SU-DHL-6 (cell line): ENCODE measurements around the gene PDLIM5.

Experiments used
- H2AFZ ChIP-seq: fragments of 200-600 bp; sonication (generic); 2 replicates; pipeline ENCODE4 v1.6.1; 2014; ENCODE audit warnings: low read depth, mild to moderate bottlenecking, moderate library complexity, mixed read lengths, antibody characterized with exemption, low read length; ENCODE audit not compliant: severe bottlenecking
- H3F3A ChIP-seq: fragments of 200-600 bp; shearing (Covaris generic); 2 replicates; pipeline ENCODE4 v1.6.0; 2016; ENCODE audit warnings: antibody characterized with exemption, mild to moderate bottlenecking; ENCODE audit not compliant: insufficient read depth
- H3K27ac ChIP-seq: fragments of 200-600 bp; sonication (generic); 2 replicates; pipeline ENCODE4 v1.5.1; 2016; ENCODE audit warnings: low read depth, mild to moderate bottlenecking, low read length, moderate library complexity, mixed read lengths
- H3K27me3 ChIP-seq: fragments of 200-600 bp; sonication (generic), shearing (Covaris generic); 2 replicates; pipeline ENCODE4 v1.6.0; 2014; ENCODE audit warnings: mild to moderate bottlenecking, low read length
- H3K36me3 ChIP-seq: fragments of 200-600 bp; sonication (generic); 2 replicates; pipeline ENCODE4 v1.6.1; 2014; ENCODE audit warnings: mild to moderate bottlenecking, low read length, mixed read lengths
- H3K4me2 ChIP-seq: fragments of 300-600, 200-600 bp; shearing (Covaris generic), sonication (generic); 2 replicates; pipeline ENCODE4 v1.6.0; 2014; ENCODE audit warnings: low read length, low read depth, mild to moderate bottlenecking; ENCODE audit not compliant: poor library complexity, severe bottlenecking
- H3K4me3 ChIP-seq: fragments of 200-600 bp; sonication (generic); 2 replicates; pipeline ENCODE4 v1.5.1; 2014; ENCODE audit warnings: antibody characterized with exemption, low read length, mild to moderate bottlenecking, mixed read lengths; ENCODE audit not compliant: insufficient read depth, poor library complexity, severe bottlenecking
- H3K79me2 ChIP-seq: fragments of 200-600 bp; sonication (generic); 2 replicates; pipeline ENCODE4 v1.6.1; 2014; ENCODE audit warnings: mild to moderate bottlenecking, low read length, moderate library complexity; ENCODE audit not compliant: insufficient read depth
- H3K9ac ChIP-seq: fragments of 200-600 bp; sonication (generic); 2 replicates; pipeline ENCODE4 v1.7.0; 2014; ENCODE audit warnings: mild to moderate bottlenecking, low read length
- H3K9me2 ChIP-seq: fragments of 200-600 bp; sonication (generic); replicated peaks from 2 replicates; pipeline ENCODE4 v1.6.1; 2014; ENCODE audit warnings: low read length; ENCODE audit not compliant: insufficient read depth
- H3K9me3 ChIP-seq: fragments of 200-600 bp; sonication (generic); 2 replicates; pipeline ENCODE4 v1.6.1; 2014; ENCODE audit warnings: low read length, mixed read lengths; ENCODE audit not compliant: insufficient read depth
- H4K20me1 ChIP-seq: fragments of 200-600 bp; sonication (generic); 2 replicates; pipeline ENCODE4 v1.6.1; 2014; ENCODE audit warnings: low read depth, mild to moderate bottlenecking, antibody characterized with exemption, low read length, moderate library complexity, mixed read lengths
- CTCF ChIP-seq: fragments of 200-600 bp; sonication (generic); IDR thresholded peaks from one replicate; pipeline ENCODE4 v1.5.1; 2017; ENCODE audit warnings: antibody characterized with exemption, mild to moderate bottlenecking, low read length, moderate library complexity; ENCODE audit not compliant: insufficient read depth, poor library complexity, severe bottlenecking
- EZH2phosphoT487 ChIP-seq: fragments of 200-600 bp; sonication (generic), shearing (Covaris generic); conservative IDR thresholded peaks from 2 replicates; pipeline ENCODE4 v1.6.1; 2018; ENCODE audit warnings: mild to moderate bottlenecking, antibody characterized with exemption, low read length, moderate library complexity, mixed read lengths

PDLIM5 gene

DNA sequence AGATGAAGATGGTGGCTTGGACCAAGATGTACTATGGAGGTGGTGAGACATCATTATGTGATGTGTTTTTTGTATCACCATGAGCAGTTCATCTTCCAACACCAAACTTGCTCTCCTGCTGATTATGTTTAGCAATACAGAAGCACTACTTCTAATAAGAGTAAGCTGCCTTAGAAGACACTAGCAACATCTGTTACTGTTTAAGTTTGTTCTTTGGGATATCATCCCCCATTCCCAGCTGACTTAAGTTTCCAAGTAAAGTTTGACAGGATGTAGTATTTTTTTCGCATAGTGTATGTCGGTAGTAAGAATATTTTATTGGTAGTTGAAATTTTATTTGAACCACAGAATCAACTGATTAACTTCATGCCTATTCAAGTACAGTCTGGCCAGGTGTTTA, 182.5 kb downstream of the PDLIM5 start:
- TF ChIP-seq EZH2phosphoT487 (no peak), CTCF (no peak)
- no peak overlapping the region for H3K27ac ChIP-seq

GRCh38 chr4:94635177-94635576, 183.4 kb downstream of the PDLIM5 start:
- H3K27me3 ChIP-seq: no peaks in the 10 kb centered on the region
- H2AFZ ChIP-seq: no peak overlapping the region
- H3K27ac ChIP-seq: no peak overlapping the region
- H3K4me3 ChIP-seq: no peak overlapping the region
- TF ChIP-seq CTCF (no peak), EZH2phosphoT487 (no peak)
- H4K20me1 ChIP-seq: no peaks in the 10 kb centered on the region
- no peaks in the 10 kb centered on the region for H3F3A ChIP-seq
- no peaks in the 10 kb centered on the region for H3K36me3 ChIP-seq
- no peaks in the 10 kb centered on the region for H3K9me3 ChIP-seq
- H3K9me2 ChIP-seq: no peaks in the 10 kb centered on the region
- no peak overlapping the region for H3K9ac ChIP-seq
- no peak overlapping the region for H3K4me2 ChIP-seq
- H3K79me2 ChIP-seq: no peaks in the 10 kb centered on the region

More for the DNA sequence above, 182.5 kb downstream of the PDLIM5 start:
- Histone ChIP-seq H3F3A (no peaks in the 10 kb centered on the region), H3K4me3 (no peak overlapping the region), H3K36me3 (no peaks in the 10 kb centered on the region), H4K20me1 (no peaks in the 10 kb centered on the region), H2AFZ (no peak overlapping the region), H3K9me2 (no peaks in the 10 kb centered on the region), H3K79me2 (no peaks in the 10 kb centered on the region), H3K27me3 (no peaks in the 10 kb centered on the region), H3K4me2 (no peak overlapping the region), H3K9me3 (no peaks in the 10 kb centered on the region), H3K9ac (no peak overlapping the region)

GRCh38 chr4:94636004-94636403, 184.3 kb downstream of the PDLIM5 start:
- Histone ChIP-seq H4K20me1 (no peaks in the 10 kb centered on the region), H3K9me3 (no peaks in the 10 kb centered on the region), H3K4me2 (no peak overlapping the region), H3K4me3 (no peak overlapping the region), H3F3A (no peaks in the 10 kb centered on the region), H3K79me2 (no peaks in the 10 kb centered on the region), H3K9me2 (no peaks in the 10 kb centered on the region), H3K9ac (no peak overlapping the region), H3K27ac (no peak overlapping the region), H3K36me3 (no peaks in the 10 kb centered on the region), H3K27me3 (no peaks in the 10 kb centered on the region), H2AFZ (no peak overlapping the region)
- TF ChIP-seq CTCF: no peak
- TF ChIP-seq EZH2phosphoT487: no peak
